H1 (cell line): ENCODE measurements around the gene SPATA6L. TPM values are rescaled to one million over a fixed set of nuclear protein-coding genes. Genes with fewer than 3 reads are reported as not detected.

Experiments
- CTCF ChIA-PET: fragments of 300-600 bp; sonication (Branson Sonifier 250); formaldehyde crosslinking; loops from one replicate; lab custom pipeline; 2021; ENCODE audit not compliant: partially characterized antibody; lab: Charles Lee
- POLR2A ChIA-PET: fragments of 300-600 bp; sonication (Branson Sonifier 250); formaldehyde crosslinking; loops from one replicate; lab custom pipeline; 2021; ENCODE audit warnings: inconsistent platforms; ENCODE audit not compliant: partially characterized antibody; lab: Charles Lee
- DNase-seq, 2 experiments: peaks; one replicate each; pipeline versions ENCODE4 v3.0.0 to v3.0.0-alpha.2; 2010 to 2022; ENCODE audit warnings: low spot score in 2 of 2, low read depth in 1 of 2, mixed read lengths in 1 of 2
- FAIRE-seq: peaks from 2 replicates; lab custom pipeline; 2011; peaks lifted over from hg19 to GRCh38; lab: Jason Lieb, UNC
- H2AFZ ChIP-seq: 2 replicates; pipeline ENCODE4 v1.8.1; 2012; ENCODE audit warnings: low read length, inconsistent platforms
- H2AK5ac ChIP-seq: 2 replicates; pipeline ENCODE4 v1.6.1; 2013; ENCODE audit warnings: low read depth, low read length
- H2BK120ac ChIP-seq: replicated peaks from 2 replicates; pipeline ENCODE3; 2013; ENCODE audit warnings: low read depth, low read length, inconsistent platforms
- H2BK12ac ChIP-seq: 2 replicates; pipeline ENCODE4 v1.6.1; 2013; ENCODE audit warnings: low read depth, low read length
- H2BK15ac ChIP-seq: 2 replicates; pipeline ENCODE4 v1.6.1; 2013; ENCODE audit warnings: low read length
- H2BK20ac ChIP-seq: 2 replicates; pipeline ENCODE4 v1.6.1; 2013; ENCODE audit warnings: low read length
- H2BK5ac ChIP-seq: 2 replicates; pipeline ENCODE4 v1.6.1; 2013; ENCODE audit warnings: low read depth, low read length
- H3K14ac ChIP-seq: 2 replicates; pipeline ENCODE4 v1.6.1; 2013; ENCODE audit warnings: inconsistent platforms; ENCODE audit not compliant: insufficient read length
- H3K18ac ChIP-seq: 2 replicates; pipeline ENCODE4 v1.6.1; 2013; ENCODE audit warnings: low read length; ENCODE audit errors: extremely low read depth
- H3K23ac ChIP-seq: 2 replicates; pipeline ENCODE4 v1.6.1; 2013; ENCODE audit warnings: inconsistent platforms; ENCODE audit not compliant: insufficient read length
- H3K23me2 ChIP-seq: 2 replicates; pipeline ENCODE4 v1.6.1; 2013; ENCODE audit warnings: low read depth, low read length
- H3K27ac ChIP-seq: 2 replicates; pipeline ENCODE4 v1.6.1; 2011; ENCODE audit warnings: low read depth, low read length, inconsistent platforms
- H3K27me3 ChIP-seq, 4 experiments: replicated peaks in 1 of 4; 1 replicate in 1 of 4; 2 replicates in 3 of 4; pipeline versions ENCODE4 v1.6.1 to v1.8.1; 2011 to 2013; ENCODE audit warnings: low read length in 3 of 4, mild to moderate bottlenecking in 3 of 4, inconsistent platforms in 2 of 4, mixed read lengths in 2 of 4, moderate library complexity in 1 of 4; ENCODE audit not compliant: control insufficient read depth in 3 of 4, insufficient read depth in 3 of 4; ENCODE audit errors: extremely low read depth in 1 of 4
- H3K36me3 ChIP-seq, 4 experiments: 2 replicates each; pipeline versions ENCODE4 v1.6.1 to v1.8.1; 2011 to 2013; ENCODE audit warnings: mild to moderate bottlenecking in 4 of 4, low read length in 3 of 4, moderate library complexity in 2 of 4, control low read depth in 1 of 4, inconsistent platforms in 1 of 4; ENCODE audit not compliant: insufficient read depth in 4 of 4, control insufficient read depth in 2 of 4
- H3K4ac ChIP-seq: replicated peaks from 2 replicates; pipeline ENCODE3; 2013; ENCODE audit warnings: low read length, low read depth, mixed read lengths, inconsistent platforms; ENCODE audit not compliant: insufficient read length
- H3K4me1 ChIP-seq, 4 experiments: replicated peaks in 1 of 4; 1 replicate in 1 of 4; 2 replicates in 3 of 4; pipeline versions ENCODE4 v1.6.1 to v1.8.1; 2011 to 2013; ENCODE audit warnings: low read length in 3 of 4, inconsistent platforms in 2 of 4, mixed read lengths in 1 of 4; ENCODE audit not compliant: insufficient read depth in 4 of 4, control insufficient read depth in 3 of 4
- H3K4me2 ChIP-seq, 2 experiments: 2 replicates each; pipeline versions ENCODE4 v1.6.1 to v1.8.1; 2011 to 2013; ENCODE audit warnings: low read depth in 2 of 2, low read length in 2 of 2, control low read depth in 1 of 2, inconsistent platforms in 1 of 2, mild to moderate bottlenecking in 1 of 2; ENCODE audit not compliant: insufficient read depth in 1 of 2
- H3K4me3 ChIP-seq, 4 experiments: fragments of 200-600, 300-600 bp in 1 of 4; sonication (generic), shearing (Covaris generic), sonication (Bioruptor Twin) in 1 of 4; 2 replicates each; pipeline versions ENCODE4 v1.5.1 to v1.8.1; 2011 to 2016; ENCODE audit warnings: low read length in 4 of 4, low read depth in 3 of 4, control low read depth in 2 of 4, inconsistent platforms in 2 of 4, mild to moderate bottlenecking in 2 of 4, mixed read lengths in 1 of 4, moderate library complexity in 1 of 4; ENCODE audit not compliant: insufficient read depth in 2 of 4; ENCODE audit errors: extremely low read depth in 1 of 4
- H3K56ac ChIP-seq: replicated peaks from 2 replicates; pipeline ENCODE3; 2013; ENCODE audit warnings: low read depth, mild to moderate bottlenecking, mixed read lengths, low read length, inconsistent platforms; ENCODE audit not compliant: insufficient read length
- H3K79me1 ChIP-seq: 2 replicates; pipeline ENCODE4 v1.6.1; 2013; ENCODE audit warnings: low read depth, low read length, control low read depth
- H3K79me2 ChIP-seq, 2 experiments: 2 replicates each; pipeline versions ENCODE4 v1.6.1 to v1.8.1; 2012 to 2013; ENCODE audit warnings: low read length in 2 of 2, mild to moderate bottlenecking in 2 of 2, inconsistent platforms in 1 of 2; ENCODE audit not compliant: insufficient read depth in 2 of 2, control insufficient read depth in 1 of 2
- H3K9ac ChIP-seq, 4 experiments: replicated peaks in 1 of 4; 1 replicate in 1 of 4; 2 replicates in 3 of 4; pipeline versions ENCODE4 v1.6.1 to v1.8.1; 2011 to 2013; ENCODE audit warnings: low read depth in 3 of 4, low read length in 3 of 4, control low read depth in 2 of 4, mild to moderate bottlenecking in 2 of 4, moderate library complexity in 2 of 4, inconsistent platforms in 1 of 4; ENCODE audit errors: extremely low read depth in 1 of 4
- H3K9me3 ChIP-seq, 2 experiments: 2 replicates each; pipeline versions ENCODE4 v1.6.1 to v1.8.1; 2012 to 2013; ENCODE audit warnings: mild to moderate bottlenecking in 2 of 2, moderate library complexity in 2 of 2, control low read depth in 1 of 2, inconsistent platforms in 1 of 2, low read depth in 1 of 2, low read length in 1 of 2, mixed read lengths in 1 of 2; ENCODE audit not compliant: insufficient read depth in 2 of 2
- H4K20me1 ChIP-seq, 2 experiments: replicated peaks in 1 of 2; 2 replicates each; pipeline versions ENCODE3 to v1.8.1; 2011 to 2013; ENCODE audit warnings: inconsistent platforms in 2 of 2, low read length in 2 of 2, mild to moderate bottlenecking in 1 of 2; ENCODE audit not compliant: insufficient read depth in 2 of 2, control insufficient read depth in 1 of 2
- H4K5ac ChIP-seq: 2 replicates; pipeline ENCODE4 v1.6.1; 2013; ENCODE audit warnings: low read length, low read depth, mixed read lengths, inconsistent platforms; ENCODE audit not compliant: insufficient read length
- H4K8ac ChIP-seq: 2 replicates; pipeline ENCODE4 v1.8.0; 2013; ENCODE audit warnings: mild to moderate bottlenecking, moderate library complexity, low read length, inconsistent platforms; ENCODE audit not compliant: insufficient read depth; ENCODE audit errors: extremely low read depth
- H4K91ac ChIP-seq: replicated peaks from 2 replicates; pipeline ENCODE3; 2013; ENCODE audit warnings: low read length, mixed read lengths, inconsistent platforms; ENCODE audit not compliant: insufficient read length
- ASH2L ChIP-seq: fragments of 200-600, 300-600 bp; sonication (generic); IDR thresholded peaks from one replicate; pipeline ENCODE4 v1.7.1; 2017; ENCODE audit warnings: low read length
- BACH1 ChIP-seq: IDR thresholded peaks from 2 replicates; pipeline ENCODE4 v1.6.1; 2012; ENCODE audit warnings: low read length, improper control_type of control experiment
- CREB1 ChIP-seq: IDR thresholded peaks from 2 replicates; pipeline ENCODE4 v1.6.1; 2012; ENCODE audit warnings: inconsistent platforms
- EZH2 ChIP-seq: fragments of 200-600 bp; sonication (generic); IDR thresholded peaks from 2 replicates; pipeline ENCODE4 v1.7.1; 2012; ENCODE audit warnings: low read depth, mild to moderate bottlenecking, moderate library complexity, low read length, inconsistent platforms; ENCODE audit not compliant: severe bottlenecking
- FOSL1 ChIP-seq: IDR thresholded peaks from 2 replicates; pipeline ENCODE4 v1.6.1; 2011; ENCODE audit warnings: mild to moderate bottlenecking, low read depth, low read length, moderate library complexity; ENCODE audit not compliant: insufficient read depth
- HDAC6 ChIP-seq: IDR thresholded peaks from one replicate; pipeline ENCODE4 v1.7.1; 2012; ENCODE audit warnings: low read depth, mild to moderate bottlenecking, inconsistent platforms, low read length, moderate library complexity
- KDM1A ChIP-seq: fragments of 200-600, 300-600 bp; sonication (generic); IDR thresholded peaks from 2 replicates; pipeline ENCODE4 v1.7.1; 2016; ENCODE audit warnings: mild to moderate bottlenecking, low read length, borderline replicate concordance
- KDM4A ChIP-seq: IDR thresholded peaks from one replicate; pipeline ENCODE4 v1.7.1; 2012; ENCODE audit warnings: low read depth, mild to moderate bottlenecking, moderate library complexity, low read length, inconsistent platforms; ENCODE audit not compliant: severe bottlenecking
- NANOG ChIP-seq: IDR thresholded peaks from 2 replicates; pipeline ENCODE4 v1.6.1; 2011; ENCODE audit warnings: low read length, low read depth, mild to moderate bottlenecking, inconsistent platforms; ENCODE audit not compliant: insufficient read depth, poor library complexity, severe bottlenecking
- NRF1 ChIP-seq: IDR thresholded peaks from 2 replicates; pipeline ENCODE4 v1.6.1; 2011; ENCODE audit warnings: mild to moderate bottlenecking, low read depth, low read length, improper control_type of control experiment
- SAP30 ChIP-seq: fragments of 300-600 bp; sonication (generic); IDR thresholded peaks from 2 replicates; pipeline ENCODE4 v1.7.1; 2012; ENCODE audit warnings: low read length, moderate library complexity, mild to moderate bottlenecking, inconsistent platforms; ENCODE audit not compliant: insufficient read depth, insufficient replicate concordance
- SP1 ChIP-seq: IDR thresholded peaks from 2 replicates; pipeline ENCODE4 v1.6.1; 2011; ENCODE audit warnings: low read depth, low read length
- TCF12 ChIP-seq: IDR thresholded peaks from 2 replicates; pipeline ENCODE4 v1.6.1; 2011; ENCODE audit warnings: low read depth, mild to moderate bottlenecking, low read length
- YY1 ChIP-seq: IDR thresholded peaks from 2 replicates; pipeline ENCODE4 v1.6.1; 2011; ENCODE audit warnings: low read depth, mild to moderate bottlenecking, low read length
- WGBS, 2 experiments: shearing (Covaris generic) in 1 of 2; methylation state at CpG; one replicate each; pipeline versions ENCODE4 v1.1.6 to v1.1.7; 2013 to 2015; ENCODE audit warnings: low lambda C conversion rate in 2 of 2, mixed read lengths in 2 of 2, inconsistent platforms in 1 of 2, low coverage in 1 of 2, missing lambda C conversion rate in 1 of 2; ENCODE audit not compliant: insufficient replicate concordance in 2 of 2, insufficient coverage in 1 of 2, insufficient read length in 1 of 2; ENCODE audit errors: extremely low coverage in 1 of 2, missing lambda C conversion rate in 1 of 2; 5-methylcytosine and 5-hydroxymethylcytosine counted together
- polyA plus RNA-seq, 7 experiments: library from polyadenylated mRNA; depleted of rRNA in 3 of 7; stranded (reverse) in 5 of 7; unstranded in 2 of 7; fragments of >200 nt in 5 of 7; fragments of 200-250 nt in 2 of 7; gene quantifications; 1 replicate in 5 of 7; 2 replicates in 1 of 7; 4 replicates in 1 of 7; pipeline versions ENCODE4 v1.2.1 to v1.2.3, GENCODE V29; 2011 to 2013; ENCODE audit warnings: missing spikeins in 2 of 7, mixed read lengths in 2 of 7
- total RNA-seq: library from RNA; stranded (reverse); fragmentation: NEBNext Ultra II Directional; extraction: Animal tissue kit (Norgen Biotek cat#: 25700); gene quantifications from 2 replicates; pipeline ENCODE4 v1.2.1, GENCODE V29; 2021
- TF ChIP-seq, protein P1 (sequence below): IDR thresholded peaks from 2 replicates; pipeline ENCODE4 v1.6.1; 2012; ENCODE audit warnings: inconsistent platforms

SPATA6L gene
- total and polyA plus RNA-seq, 2 of the 8 experiments (the other 6 are each of a cell fraction or from before 2014, with no cell fraction given): 0.57 to 1.1 TPM

- Histone ChIP-seq H3K4me3 (no peak overlapping the region), H2BK20ac (no peak overlapping the region), H3K4me1 (no peaks in the 10 kb centered on the region), H2BK120ac (no peak overlapping the region), H3K27me3 (no peaks in the 10 kb centered on the region), H4K91ac (no peak overlapping the region), H3K36me3 (peaks cover 4 to 45% (median 8%) of the 10 kb centered on the region in 4 experiments), H4K20me1 (peaks cover 0 to 2% of the 10 kb centered on the region in 2 experiments), H3K4me2 (no peak overlapping the region), H2AK5ac (no peak overlapping the region), H2BK15ac (no peak overlapping the region), H3K9ac (0 out of 7 replicates have a peak overlapping the region, but pooled peaks of 1 of the 4 experiments have one; percentile 6), H2AFZ (no peak overlapping the region), H3K56ac (no peak overlapping the region), H3K4ac (no peak overlapping the region), H4K8ac (no peak overlapping the region), H2BK5ac (no peak overlapping the region), H3K79me2 (peaks cover 0 to 18% of the 10 kb centered on the region in 2 experiments; a peak in 2 of 4 replicates), H3K79me1 (no peaks in the 10 kb centered on the region), H3K27ac (no peak overlapping the region), H3K9me3 (no peaks in the 10 kb centered on the region), H3K18ac (no peak overlapping the region), H3K23ac (no peak overlapping the region), H3K14ac (no peak overlapping the region), H4K5ac (no peak overlapping the region), H3K23me2 (no peaks in the 10 kb centered on the region), H2BK12ac (no peak overlapping the region)
- WGBS, 2 experiments: 90% methylated on average over 4 of the region's 4 CpGs; no CpG with 5 or more reads in 1 of the 2 experiments
- ChIA-PET CTCF (no interaction called here), POLR2A (no interaction called here)
- DNase-seq: no peak
- FAIRE-seq: no peak
- TF ChIP-seq, protein P1, sequence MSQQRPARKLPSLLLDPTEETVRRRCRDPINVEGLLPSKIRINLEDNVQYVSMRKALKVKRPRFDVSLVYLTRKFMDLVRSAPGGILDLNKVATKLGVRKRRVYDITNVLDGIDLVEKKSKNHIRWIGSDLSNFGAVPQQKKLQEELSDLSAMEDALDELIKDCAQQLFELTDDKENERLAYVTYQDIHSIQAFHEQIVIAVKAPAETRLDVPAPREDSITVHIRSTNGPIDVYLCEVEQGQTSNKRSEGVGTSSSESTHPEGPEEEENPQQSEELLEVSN: no peak
- no peak for TF ChIP-seq YY1
- TF ChIP-seq SAP30: no peak
- TF ChIP-seq BACH1: no peak
- TF ChIP-seq KDM1A: no peak
- no peak for TF ChIP-seq EZH2
- no peak for TF ChIP-seq KDM4A
- no peak for TF ChIP-seq SP1
- TF ChIP-seq NANOG: no peak
- TF ChIP-seq NRF1: no peak
- no peak for TF ChIP-seq HDAC6
- TF ChIP-seq CREB1: no peak
- TF ChIP-seq ASH2L: no peak
- TF ChIP-seq FOSL1: no peak
- TF ChIP-seq TCF12: no peak
These were observed 23.9 kb upstream of the SPATA6L start for GRCh38 chr9:4690144-4690543.
